ENCODE measurements around the gene POLR1A. TPM values are rescaled to one million over a fixed set of nuclear protein-coding genes. Genes with fewer than 3 reads are reported as not detected.

POLR1A gene
- total RNA-seq, 2 experiments from 2014 or later, result 13.1 to 13.4 TPM

- no peaks in the 10 kb centered on the region for H3K36me3 ChIP-seq (ENCODE audit: insufficient read depth, low read length)
- no peak overlapping the region for H3K27ac ChIP-seq (ENCODE audit: low read depth in 1 of 2, low read length in 2 of 2)
- CTCF ChIA-PET, result no interaction called here
- no peaks in the 10 kb centered on the region for H3K27me3 ChIP-seq (ENCODE audit: control insufficient read depth in 1 of 2, insufficient read depth in 2 of 2, low read length in 2 of 2)
- Mint-ChIP-seq H3K36me3 (ENCODE audit: low read depth) (no peaks in the 10 kb centered on the region), H3K27ac (no peak overlapping the region), H3K27me3 (peaks cover 4% of the 10 kb centered on the region), H3K4me1 (ENCODE audit: low read depth) (no peaks in the 10 kb centered on the region), H3K9me3 (no peaks in the 10 kb centered on the region), H3K4me3 (no peak overlapping the region)
- no peak for DNase-seq
- H3K9me3 ChIP-seq (ENCODE audit: control insufficient read depth in 1 of 2, insufficient read depth in 1 of 2, low read length in 2 of 2), result no peaks in the 10 kb centered on the region
- no peak for ATAC-seq (ENCODE audit: poor library complexity)
- POLR2A ChIA-PET, result no interaction called here
- TF ChIP-seq CTCF (IDR thresholded peaks at IDR 0.05), result no peak
- intact Hi-C loops (cut with DNase I, micrococcal nuclease), result no loop called here
- H3K4me1 ChIP-seq (ENCODE audit: insufficient read depth, low read length), result no peaks in the 10 kb centered on the region
- no peak overlapping the region for H3K4me3 ChIP-seq (ENCODE audit: low read length)
Measured at GRCh38 chr2:85986121-85986520, 119.6 kb downstream of the POLR1A start.

DNA sequence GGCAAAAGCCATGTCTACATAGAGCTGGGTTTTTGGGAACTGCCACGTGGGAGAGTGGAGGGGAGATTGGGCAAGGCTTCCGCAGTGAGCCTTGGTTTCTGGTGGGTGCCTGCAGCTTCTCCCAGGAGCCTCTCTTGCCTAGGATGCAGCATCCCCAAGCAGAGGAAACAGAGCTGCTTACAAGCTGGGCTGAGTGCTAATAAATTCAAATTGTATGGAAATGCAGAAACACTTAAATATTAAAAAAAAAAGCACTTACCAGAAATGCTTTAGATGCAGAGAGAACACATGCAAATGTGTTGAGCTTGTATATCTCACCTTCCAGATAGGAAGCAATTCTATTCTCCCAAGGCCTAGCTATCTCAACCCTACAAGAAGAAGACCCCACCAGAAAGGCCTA, 120.9 kb downstream of the POLR1A start:
- Mint-ChIP-seq H3K27ac (no peak overlapping the region), H3K4me1 (ENCODE audit: low read depth) (no peaks in the 10 kb centered on the region), H3K4me3 (no peak overlapping the region), H3K9me3 (no peaks in the 10 kb centered on the region), H3K27me3 (peaks cover 4% of the 10 kb centered on the region), H3K36me3 (ENCODE audit: low read depth) (no peaks in the 10 kb centered on the region)
- Histone ChIP-seq H3K9me3 (ENCODE audit: control insufficient read depth in 1 of 2, insufficient read depth in 1 of 2, low read length in 2 of 2) (no peaks in the 10 kb centered on the region), H3K4me3 (ENCODE audit: low read length) (no peak overlapping the region), H3K27me3 (ENCODE audit: control insufficient read depth in 1 of 2, insufficient read depth in 2 of 2, low read length in 2 of 2) (no peaks in the 10 kb centered on the region), H3K27ac (ENCODE audit: low read depth in 1 of 2, low read length in 2 of 2) (no peak overlapping the region), H3K4me1 (ENCODE audit: insufficient read depth, low read length) (no peaks in the 10 kb centered on the region), H3K36me3 (ENCODE audit: insufficient read depth, low read length) (no peaks in the 10 kb centered on the region)
- intact Hi-C loops (cut with DNase I, micrococcal nuclease), result loop anchor here in 1 of 2 experiments (5.0 kb wide), 1 partner anchor 67 kb away; no protein-coding TSS in a partner anchor
- ChIA-PET POLR2A (no interaction called here), CTCF (no interaction called here)
- DNase-seq (no peak), ATAC-seq (ENCODE audit: poor library complexity) (no peak)
- TF ChIP-seq CTCF (IDR thresholded peaks at IDR 0.05), result no peak

GRCh38 chr2:85983766-85984165, 121.9 kb downstream of the POLR1A start:
- DNase-seq, result no peak
- POLR2A ChIA-PET, result no interaction called here
- no peaks in the 10 kb centered on the region for H3K36me3 Mint-ChIP-seq (ENCODE audit: low read depth)
- CTCF ChIA-PET, result interaction anchor here (1.2 kb wide), 1 partner anchor 11 kb away, joined by 3 read pairs; no protein-coding TSS in a partner anchor
- Histone ChIP-seq H3K27ac (ENCODE audit: low read depth in 1 of 2, low read length in 2 of 2) (no peak overlapping the region), H3K9me3 (ENCODE audit: control insufficient read depth in 1 of 2, insufficient read depth in 1 of 2, low read length in 2 of 2) (no peaks in the 10 kb centered on the region), H3K27me3 (ENCODE audit: control insufficient read depth in 1 of 2, insufficient read depth in 2 of 2, low read length in 2 of 2) (no peaks in the 10 kb centered on the region), H3K4me1 (ENCODE audit: insufficient read depth, low read length) (no peaks in the 10 kb centered on the region), H3K4me3 (ENCODE audit: low read length) (no peak overlapping the region), H3K36me3 (ENCODE audit: insufficient read depth, low read length) (no peaks in the 10 kb centered on the region)
- no peak for TF ChIP-seq CTCF (IDR thresholded peaks at IDR 0.05)
- H3K9me3 Mint-ChIP-seq, result no peaks in the 10 kb centered on the region
- H3K4me3 Mint-ChIP-seq, result no peak overlapping the region
- no peak overlapping the region for H3K27ac Mint-ChIP-seq
- intact Hi-C loops (cut with DNase I, micrococcal nuclease), result loop anchor here in 1 of 2 experiments (5.0 kb wide), 1 partner anchor 66 kb away; no protein-coding TSS in a partner anchor
- ATAC-seq (ENCODE audit: poor library complexity), result no peak
- H3K4me1 Mint-ChIP-seq (ENCODE audit: low read depth), result no peaks in the 10 kb centered on the region
- peaks cover 4% of the 10 kb centered on the region for H3K27me3 Mint-ChIP-seq

Data from CD4-positive, alpha-beta T cell (primary cell).